ENCODE measurements around the gene F12. TPM values are rescaled to one million over a fixed set of nuclear protein-coding genes. Genes with fewer than 3 reads are reported as not detected.

F12 gene
- total RNA-seq (2021; ENCODE audit: unreplicated experiment) = 30.0 TPM
- polyA plus RNA-seq (2012) = 46.8 and 58.1 TPM in 2 replicates
- Bru-seq, nascent RNA = percentile 31 among the genes with signal in this experiment
- percentile 46 among the genes with signal in this experiment for BruChase-seq, experiment 1, labeled RNA remaining after a 6-hour chase
- percentile 42 among the genes with signal in this experiment for BruChase-seq, experiment 2, labeled RNA remaining after a 2-hour chase
- long read RNA-seq, transcript F12-205 (4 exons, 1,573 nt) = major isoform, 12 of 61 reads
- long read RNA-seq, transcript F12-204 (3 exons, 943 nt) = minor isoform, 6 of 61 reads
- long read RNA-seq, partial matches to known transcripts = 34 of 61 reads
- long read RNA-seq, other reads (novel, unspliced or antisense) = 7 of 61 reads

DNA sequence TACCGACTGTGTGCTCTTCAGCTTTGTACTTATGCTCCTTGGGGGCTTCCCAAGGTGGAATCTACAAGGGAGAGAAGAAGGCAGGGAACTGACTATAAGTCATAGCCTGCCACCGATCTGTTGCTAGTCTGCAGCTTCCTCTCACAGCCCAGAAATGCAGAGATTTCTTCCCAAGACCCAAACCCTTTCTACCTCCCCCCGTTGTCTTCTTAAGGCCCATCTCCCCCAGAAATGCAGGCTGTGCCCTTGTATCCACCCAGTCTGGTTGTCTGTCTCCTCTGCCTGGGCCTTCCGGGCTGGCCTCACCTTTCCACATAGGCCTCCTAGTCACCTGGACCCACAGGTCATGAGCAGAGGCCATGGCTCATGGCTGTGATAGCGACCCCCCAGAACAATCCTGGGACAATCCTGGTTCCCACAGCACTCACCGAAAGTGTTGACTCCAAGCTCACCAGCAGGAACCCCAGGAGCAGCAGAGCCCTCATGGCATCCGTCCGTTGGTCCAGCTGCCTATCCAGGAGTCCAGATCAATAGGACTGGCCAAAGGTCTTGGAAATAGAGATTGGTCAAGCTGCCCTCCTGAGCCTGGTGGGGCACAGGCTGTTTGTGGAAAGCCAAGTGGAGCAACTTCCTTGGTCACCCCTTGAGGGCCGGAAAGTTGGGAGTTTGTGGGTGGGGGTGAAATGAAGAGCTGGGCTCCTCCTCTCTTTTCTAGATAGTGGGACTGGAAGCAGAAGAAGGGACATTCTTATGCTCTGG lies at the start of gene F12:
Gene F12 (minus strand): TSS at position 522 of the 759 bp plus-strand sequence. CDS start 37 bp downstream, at position 485.
- CTCF ChIA-PET = no interaction called here
- no TSS peak for BruUV-seq (replicated peaks)
- POLR2A ChIA-PET = no interaction called here

More for the DNA sequence above, at the start of gene F12:
- no peaks in the 10 kb centered on the region for H3K79me2 ChIP-seq (ENCODE audit: insufficient read depth, low read length)
- H3K4me3 ChIP-seq (replicated peaks in 1 of 2; ENCODE audit: low read depth in 1 of 2, low read length in 2 of 2) = no peak within 1 kb of the TSS
- no peaks in the 10 kb centered on the region for H4K20me1 ChIP-seq (ENCODE audit: insufficient read depth)
- intact Hi-C loops (cut with micrococcal nuclease) = no loop called here
- H3K4me1 ChIP-seq (ENCODE audit: control insufficient read depth in 1 of 2, insufficient read depth in 2 of 2, low read length in 2 of 2) = peaks cover 7 to 13% of the 10 kb centered on the region in 2 experiments; a peak in 3 of 4 replicates
- TF ChIP-seq SRF (IDR thresholded peaks at IDR 0.05; ENCODE audit: low read depth) (no peak), EZH2phosphoT487 (IDR thresholded peaks at IDR 0.05; ENCODE audit: borderline replicate concordance) (no peak), EZH2 (IDR thresholded peaks at IDR 0.05) (no peak), POLR2AphosphoS5 (IDR thresholded peaks at IDR 0.05; ENCODE audit: low read depth, low read length) (no peak), CEBPB (IDR thresholded peaks at IDR 0.05; ENCODE audit: low read depth) (no peak), TCF7L2 (IDR thresholded peaks at IDR 0.05; ENCODE audit: borderline replicate concordance, extremely low read depth, insufficient read depth, insufficient read length) (no peak), FOSL1 (IDR thresholded peaks at IDR 0.05; ENCODE audit: low read depth) (no peak), JUND (IDR thresholded peaks at IDR 0.05) (no peak), ZFX (IDR thresholded peaks at IDR 0.05) (no peak), RAD21 (IDR thresholded peaks at IDR 0.05; ENCODE audit: low read depth) (no peak), POLR2A (IDR thresholded peaks at IDR 0.05; ENCODE audit: borderline replicate concordance, extremely low read depth, insufficient read depth, insufficient read length) (no peak), YY1 (IDR thresholded peaks at IDR 0.05; ENCODE audit: extremely low read depth, insufficient replicate concordance, low read depth, low read length) (no peak), SP1 (IDR thresholded peaks at IDR 0.05; ENCODE audit: low read depth) (no peak), REST (IDR thresholded peaks at IDR 0.05; ENCODE audit: low read depth) (no peak)
- TF ChIP-seq, protein P1, sequence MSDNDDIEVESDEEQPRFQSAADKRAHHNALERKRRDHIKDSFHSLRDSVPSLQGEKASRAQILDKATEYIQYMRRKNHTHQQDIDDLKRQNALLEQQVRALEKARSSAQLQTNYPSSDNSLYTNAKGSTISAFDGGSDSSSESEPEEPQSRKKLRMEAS (IDR thresholded peaks at IDR 0.05) = no peak
- TF ChIP-seq, protein P2, sequence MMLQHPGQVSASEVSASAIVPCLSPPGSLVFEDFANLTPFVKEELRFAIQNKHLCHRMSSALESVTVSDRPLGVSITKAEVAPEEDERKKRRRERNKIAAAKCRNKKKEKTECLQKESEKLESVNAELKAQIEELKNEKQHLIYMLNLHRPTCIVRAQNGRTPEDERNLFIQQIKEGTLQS (IDR thresholded peaks at IDR 0.05) = no peak
- no peak within 1 kb of the TSS for H3K27ac ChIP-seq (ENCODE audit: low read depth, low read length)
- no peak within 1 kb of the TSS for H3K9ac ChIP-seq (ENCODE audit: low read length)
- RAD21 ChIA-PET (ENCODE audit: low non-redundant PET in 1 of 2, low total read pairs in 2 of 2, uncharacterized antibody in 2 of 2, unreplicated experiment in 2 of 2) = no interaction called here
- H3K9me3 ChIP-seq (ENCODE audit: control insufficient read depth in 1 of 2, insufficient read depth in 1 of 2, low read depth in 1 of 2, low read length in 2 of 2) = no peaks in the 10 kb centered on the region
- no peaks in the 10 kb centered on the region for H3K27me3 ChIP-seq (ENCODE audit: insufficient read depth, low read length)
- no peak for ATAC-seq
- H3K9me2 ChIP-seq (ENCODE audit: insufficient read depth) = no peaks in the 10 kb centered on the region
- no peak for DNase-seq (ENCODE audit: low read depth, low spot score)
- H2AFZ ChIP-seq (ENCODE audit: low read depth, low read length, poor library complexity, severe bottlenecking) = no peak within 1 kb of the TSS
- no peaks in the 10 kb centered on the region for H3K36me3 ChIP-seq (ENCODE audit: control insufficient read depth in 1 of 2, insufficient read depth in 2 of 2, low read length in 2 of 2)
- H3K4me2 ChIP-seq (ENCODE audit: low read length) = no peak within 1 kb of the TSS
